Activated naive CD8-positive, alpha-beta T cell treated with anti-CD3 and anti-CD28 coated beads for 36 hours (primary cell): ENCODE results near the gene RPS10. TPM values are rescaled to one million over a fixed set of nuclear protein-coding genes. Genes with fewer than 3 reads are reported as not detected.
"Not testable (repeated sequence)": the region's sequence is repeated elsewhere in the genome, so short reads cannot be mapped to it uniquely, and the experiment has no call there.

Experiments
- DNase-seq: peaks from one replicate; pipeline ENCODE4 v3.0.0; 2021
- H3K27ac Mint-ChIP-seq: one replicate; pipeline ENCODE4 v1.8.0; 2022; ENCODE audit warnings: mild to moderate bottlenecking, moderate library complexity, mixed read lengths
- H3K27me3 Mint-ChIP-seq: one replicate; pipeline ENCODE4 v1.8.0; 2022; ENCODE audit warnings: mild to moderate bottlenecking, mixed read lengths
- H3K36me3 Mint-ChIP-seq: one replicate; pipeline ENCODE4 v1.8.0; 2021; ENCODE audit warnings: mild to moderate bottlenecking, mixed read lengths
- H3K4me1 Mint-ChIP-seq: one replicate; pipeline ENCODE4 v1.8.0; 2021; ENCODE audit warnings: mixed read lengths
- H3K4me3 Mint-ChIP-seq: one replicate; pipeline ENCODE4 v1.8.0; 2022; ENCODE audit warnings: mild to moderate bottlenecking, moderate library complexity, mixed read lengths
- H3K9me3 Mint-ChIP-seq: one replicate; pipeline ENCODE4 v1.8.0; 2022; ENCODE audit warnings: mixed read lengths
- total RNA-seq, 2 experiments: library from RNA; stranded (reverse); gene quantifications; one replicate each; pipeline ENCODE4 v1.2.3, GENCODE V29; 2021

Gene RPS10
- total RNA-seq, 2 experiments from 2014 or later: 2,216 to 2,293 TPM

DNA sequence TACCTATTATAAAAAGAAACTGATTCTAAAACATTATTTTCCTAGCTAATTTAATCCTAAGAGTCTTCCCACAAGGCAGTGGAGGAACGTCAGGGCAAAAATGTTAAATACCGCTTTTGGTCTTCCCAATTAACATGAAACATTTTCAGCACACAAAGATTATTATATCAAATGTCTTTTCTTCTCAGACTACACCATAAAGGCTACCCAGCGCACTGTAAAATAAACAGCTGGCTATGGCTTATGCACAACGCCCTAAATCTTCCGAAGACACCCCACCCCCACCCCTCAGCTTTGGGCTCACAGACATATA lies 34.4 kb downstream of the RPS10 start:
- peaks cover 22% of the 10 kb centered on the region for H3K4me1 Mint-ChIP-seq
- H3K27me3 Mint-ChIP-seq: no peaks in the 10 kb centered on the region
- no peak overlapping the region for H3K27ac Mint-ChIP-seq
- no peak for DNase-seq
- no peak overlapping the region for H3K4me3 Mint-ChIP-seq
- peaks cover 3% of the 10 kb centered on the region for H3K36me3 Mint-ChIP-seq
- peaks cover under 1% of the 10 kb centered on the region for H3K9me3 Mint-ChIP-seq

DNA sequence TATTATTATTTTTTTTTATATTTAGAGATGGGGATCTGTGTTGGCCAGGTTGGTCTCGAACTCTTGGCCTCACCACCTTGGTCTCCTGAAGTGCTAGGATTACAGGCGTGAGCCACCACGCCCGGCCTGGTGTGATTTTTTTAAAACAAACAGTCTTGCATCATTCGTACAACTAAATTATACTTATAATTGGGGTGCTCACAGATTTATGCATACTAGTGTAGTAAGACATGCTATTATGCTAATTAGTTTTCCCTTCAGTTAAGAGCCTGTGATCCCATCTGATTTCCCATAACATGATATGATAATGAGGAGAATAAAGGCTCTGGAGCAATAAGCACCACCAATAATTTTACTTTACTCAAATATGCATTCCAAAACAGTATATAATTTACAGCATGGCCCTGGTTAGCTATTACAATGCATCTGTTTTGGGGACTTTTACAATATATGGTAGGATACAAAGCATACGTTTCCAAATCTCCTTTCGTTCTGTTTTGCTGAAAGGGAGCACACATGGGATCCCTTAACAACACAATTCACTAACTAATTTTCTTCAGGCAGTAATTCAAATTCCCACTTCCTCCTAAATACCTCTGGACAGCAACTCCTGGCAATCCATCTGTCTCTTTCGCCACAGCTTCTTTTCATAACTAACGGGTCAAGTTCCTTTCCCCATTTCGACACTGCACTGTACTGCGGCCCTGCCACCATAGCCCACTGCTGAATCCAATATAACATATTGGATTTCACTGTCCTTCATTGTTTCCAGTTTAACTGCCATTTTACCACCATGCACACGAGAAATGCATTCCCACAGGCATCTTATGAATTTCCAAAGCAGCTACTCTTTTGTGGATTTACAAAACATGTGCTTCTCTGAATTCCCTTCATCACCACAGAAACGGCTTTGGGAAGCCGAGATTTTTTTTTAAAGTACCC lies 35.1 kb downstream of the RPS10 start:
- Mint-ChIP-seq H3K27ac (no peak overlapping the region), H3K4me3 (no peak overlapping the region), H3K9me3 (no peaks in the 10 kb centered on the region), H3K4me1 (peaks cover 22% of the 10 kb centered on the region), H3K27me3 (no peaks in the 10 kb centered on the region), H3K36me3 (peaks cover 2% of the 10 kb centered on the region)
- DNase-seq: no peak

DNA sequence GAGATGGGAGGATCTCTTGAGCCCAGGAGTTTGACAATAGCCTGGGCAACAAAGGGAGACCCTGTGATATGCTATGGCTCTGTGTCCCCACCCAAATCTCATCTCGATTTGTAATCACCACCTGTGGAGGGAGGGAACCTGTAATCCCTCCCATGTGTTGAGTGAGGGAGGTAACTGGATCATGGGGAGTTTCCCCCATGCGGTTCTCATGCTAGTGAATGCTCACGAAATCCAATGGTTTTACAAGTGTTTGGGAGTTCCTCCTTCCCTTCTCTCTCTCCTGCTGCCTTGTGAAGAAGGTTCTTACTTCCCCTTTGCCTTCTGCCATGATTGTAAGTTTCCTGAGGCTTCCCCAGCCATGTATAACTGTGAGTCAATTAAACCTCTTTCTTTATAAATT lies 36.8 kb downstream of the RPS10 start:
- no peak for DNase-seq
- Mint-ChIP-seq H3K36me3 (no peaks in the 10 kb centered on the region), H3K27ac (no peak overlapping the region), H3K4me3 (no peak overlapping the region), H3K4me1 (peaks cover 29% of the 10 kb centered on the region), H3K27me3 (no peaks in the 10 kb centered on the region), H3K9me3 (no peaks in the 10 kb centered on the region)

DNA sequence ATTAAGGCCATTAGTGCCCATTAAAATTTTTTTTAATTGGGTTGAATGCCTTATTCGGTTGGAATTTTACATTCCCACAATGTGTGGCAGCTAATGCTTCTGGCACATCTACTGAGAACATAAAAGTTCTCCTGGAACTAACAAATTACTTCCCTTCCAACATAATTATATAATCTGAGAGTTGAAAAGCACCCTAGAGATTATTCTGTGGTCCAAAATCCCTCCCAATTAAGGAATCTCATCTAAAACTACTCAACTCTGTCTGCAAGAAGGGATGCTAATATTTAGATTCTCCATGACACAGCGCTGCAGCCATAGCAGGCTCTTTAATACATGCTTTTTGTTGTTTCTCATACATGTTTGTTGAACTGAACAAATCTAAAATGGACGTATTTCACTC lies 37.4 kb downstream of the RPS10 start:
- Mint-ChIP-seq H3K4me3 (no peak overlapping the region), H3K4me1 (peaks cover 28% of the 10 kb centered on the region), H3K27me3 (no peaks in the 10 kb centered on the region), H3K27ac (no peak overlapping the region), H3K36me3 (peaks cover 2% of the 10 kb centered on the region), H3K9me3 (no peaks in the 10 kb centered on the region)
- no peak for DNase-seq

DNA sequence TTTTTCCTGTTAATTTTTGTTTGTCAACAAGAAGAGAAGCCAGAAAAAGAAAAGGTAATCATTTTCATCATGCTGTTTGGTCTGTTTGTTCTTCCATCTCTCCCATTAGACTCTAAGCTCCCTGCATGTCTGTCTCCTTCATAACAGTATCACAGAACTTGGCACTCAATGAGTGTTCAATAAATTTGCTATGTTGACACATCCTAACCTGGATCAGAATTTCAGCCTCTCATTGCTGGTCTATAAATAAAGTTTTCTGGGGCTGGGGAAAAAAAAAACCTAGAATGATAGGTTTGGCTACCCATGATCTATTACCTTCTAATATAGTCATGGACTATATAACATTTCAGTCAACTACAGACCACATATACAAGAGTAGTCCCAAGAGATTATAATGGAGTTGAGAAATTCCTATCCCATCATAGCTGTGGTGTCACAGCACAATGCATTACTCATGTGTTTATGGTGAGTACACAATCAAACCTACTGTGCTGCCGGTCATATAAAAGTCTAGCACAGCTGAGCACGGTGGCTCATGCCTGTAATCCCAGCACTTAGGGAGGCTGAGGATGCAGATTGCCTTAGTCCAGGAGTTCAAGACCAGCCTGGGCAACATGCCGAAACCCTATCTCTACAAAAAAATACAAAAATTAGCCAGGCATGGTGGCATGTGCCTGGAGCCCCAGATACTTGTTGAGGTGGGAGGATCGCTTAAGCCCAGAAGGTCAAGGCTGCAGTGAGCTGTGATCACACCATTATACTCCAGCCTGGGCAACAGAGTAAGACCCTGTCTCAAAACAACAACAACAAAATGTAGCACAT lies 39.3 kb downstream of the RPS10 start:
- Mint-ChIP-seq H3K9me3 (no peaks in the 10 kb centered on the region), H3K4me1 (peaks cover 24% of the 10 kb centered on the region), H3K36me3 (peaks cover 5% of the 10 kb centered on the region), H3K4me3 (no peak overlapping the region), H3K27me3 (no peaks in the 10 kb centered on the region), H3K27ac (no peak overlapping the region)
- no peak for DNase-seq

DNA sequence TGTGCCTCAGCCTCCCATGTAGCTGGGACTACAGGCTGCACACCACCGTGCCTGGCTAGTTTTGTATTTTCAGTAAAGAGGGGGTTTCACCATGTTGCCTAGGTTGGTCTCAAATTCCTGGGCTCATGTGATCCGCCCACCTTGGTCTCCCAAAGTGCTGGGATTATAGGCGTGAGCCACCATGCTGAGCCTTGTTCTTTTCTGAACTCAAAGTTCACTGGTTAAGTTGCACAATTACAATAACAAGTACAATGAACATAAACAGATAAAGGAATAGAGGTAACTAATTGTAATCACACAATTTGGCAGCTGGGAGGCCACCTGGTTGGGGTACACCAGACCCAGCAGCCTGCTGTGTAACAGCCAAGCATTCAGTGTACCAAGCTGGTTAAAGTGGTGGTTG lies 40.1 kb downstream of the RPS10 start:
- peaks cover 31% of the 10 kb centered on the region for H3K4me1 Mint-ChIP-seq
- H3K9me3 Mint-ChIP-seq: no peaks in the 10 kb centered on the region
- peaks cover 7% of the 10 kb centered on the region for H3K36me3 Mint-ChIP-seq
- H3K27me3 Mint-ChIP-seq: no peaks in the 10 kb centered on the region
- no peak overlapping the region for H3K27ac Mint-ChIP-seq
- no peak overlapping the region for H3K4me3 Mint-ChIP-seq
- no peak for DNase-seq

DNA sequence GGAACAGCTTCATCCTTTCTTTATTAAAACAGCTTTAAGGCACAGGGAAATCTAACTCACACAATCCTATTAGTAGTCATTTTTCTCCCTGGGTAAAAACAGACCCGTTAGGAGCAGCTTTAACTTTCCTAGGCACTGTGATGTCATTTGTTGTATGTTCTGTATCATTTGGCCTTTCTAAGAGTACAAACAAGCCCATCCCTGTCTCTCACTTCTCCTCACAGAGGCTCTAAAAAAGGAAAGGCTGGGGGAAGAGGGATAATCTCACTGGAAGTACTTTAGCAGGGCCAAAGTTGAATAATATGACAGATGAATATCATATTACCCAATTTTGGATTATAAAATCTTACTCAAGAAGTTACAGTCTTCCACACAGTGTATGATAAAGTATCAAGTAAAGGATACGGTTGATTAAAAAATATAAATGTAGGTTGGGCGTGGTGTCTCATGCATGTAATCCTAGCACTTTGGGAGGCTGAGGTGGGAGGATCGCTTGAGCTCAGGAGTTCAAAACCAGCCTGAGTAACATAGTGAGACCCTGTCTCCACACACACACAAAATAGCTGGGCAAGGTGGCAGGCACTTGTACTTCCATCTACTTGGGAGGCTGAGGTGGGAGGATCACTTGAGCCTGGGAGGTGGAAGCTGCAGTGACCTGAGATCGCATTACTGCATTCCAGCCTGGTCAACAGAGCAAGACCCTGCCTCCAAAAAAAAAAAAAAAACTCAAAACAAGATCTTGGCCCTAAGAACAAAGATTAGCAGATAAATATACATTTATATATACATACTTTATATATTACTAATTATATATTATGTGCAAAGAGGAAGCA lies 41.3 kb downstream of the RPS10 start:
- Mint-ChIP-seq H3K27ac (no peak overlapping the region), H3K9me3 (no peaks in the 10 kb centered on the region), H3K4me3 (no peak overlapping the region), H3K36me3 (peaks cover 9% of the 10 kb centered on the region), H3K4me1 (peaks cover 35% of the 10 kb centered on the region), H3K27me3 (no peaks in the 10 kb centered on the region)
- no peak for DNase-seq

DNA sequence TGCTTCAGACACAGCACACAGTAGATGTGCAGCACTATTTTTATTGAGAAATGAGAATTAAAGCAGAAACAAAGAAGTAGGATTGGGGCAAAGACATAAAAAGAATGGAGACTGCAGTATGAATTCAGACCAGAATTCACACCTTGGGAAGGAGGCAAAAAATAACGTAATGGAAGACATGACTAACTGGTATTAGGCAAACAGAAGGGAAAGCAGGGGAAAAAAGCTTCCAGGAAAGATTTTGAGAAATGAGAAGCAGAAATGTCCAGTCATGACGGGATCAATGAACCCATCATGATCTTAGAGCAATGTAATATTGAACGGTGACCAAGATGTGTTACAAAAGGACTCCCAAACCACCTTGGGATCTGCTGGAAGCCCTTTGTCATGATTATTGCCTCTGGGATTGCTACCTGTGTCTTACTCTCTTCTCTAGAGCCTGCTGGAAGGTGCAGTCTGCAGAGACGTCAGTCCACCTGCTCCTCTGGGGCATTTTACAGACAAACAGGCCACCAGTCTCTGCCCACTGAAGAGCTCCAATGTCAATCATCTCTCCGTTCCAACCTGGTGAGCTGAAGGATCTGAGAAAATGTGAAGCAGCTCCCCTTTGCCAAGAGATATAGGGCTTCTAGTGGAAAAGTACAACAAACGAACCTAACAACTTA lies 42.1 kb downstream of the RPS10 start:
- no peaks in the 10 kb centered on the region for H3K27me3 Mint-ChIP-seq
- H3K27ac Mint-ChIP-seq: no peak overlapping the region
- H3K4me1 Mint-ChIP-seq: peaks cover 31% of the 10 kb centered on the region
- DNase-seq: no peak
- peaks cover 11% of the 10 kb centered on the region for H3K36me3 Mint-ChIP-seq
- H3K4me3 Mint-ChIP-seq: no peak overlapping the region
- no peaks in the 10 kb centered on the region for H3K9me3 Mint-ChIP-seq

DNA sequence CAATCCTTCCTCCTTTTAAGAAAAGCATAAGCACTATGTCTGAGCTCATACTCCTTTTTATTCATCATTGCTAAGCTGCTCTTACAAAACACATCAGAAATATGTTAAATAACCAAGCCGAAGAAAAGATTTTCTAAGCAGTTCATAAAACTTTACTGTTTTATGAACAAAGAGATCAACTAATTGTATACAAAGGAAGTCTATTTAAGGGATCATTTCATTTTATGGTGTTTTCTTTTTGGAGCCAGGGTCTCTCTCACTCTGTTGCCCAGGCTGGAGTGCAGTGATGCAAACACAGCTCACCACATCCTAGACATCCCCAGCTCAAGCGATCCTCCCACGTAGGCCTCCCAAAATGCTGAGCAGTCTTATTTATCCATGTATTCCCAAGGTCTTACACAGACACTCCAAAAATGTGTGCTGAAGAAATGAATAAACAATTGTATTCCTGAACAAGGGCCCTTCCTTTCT lies 42.7 kb downstream of the RPS10 start:
- Mint-ChIP-seq H3K27ac (no peak overlapping the region), H3K27me3 (no peaks in the 10 kb centered on the region), H3K36me3 (peaks cover 12% of the 10 kb centered on the region), H3K9me3 (no peaks in the 10 kb centered on the region), H3K4me3 (no peak overlapping the region), H3K4me1 (peaks cover 30% of the 10 kb centered on the region)
- no peak for DNase-seq

DNA sequence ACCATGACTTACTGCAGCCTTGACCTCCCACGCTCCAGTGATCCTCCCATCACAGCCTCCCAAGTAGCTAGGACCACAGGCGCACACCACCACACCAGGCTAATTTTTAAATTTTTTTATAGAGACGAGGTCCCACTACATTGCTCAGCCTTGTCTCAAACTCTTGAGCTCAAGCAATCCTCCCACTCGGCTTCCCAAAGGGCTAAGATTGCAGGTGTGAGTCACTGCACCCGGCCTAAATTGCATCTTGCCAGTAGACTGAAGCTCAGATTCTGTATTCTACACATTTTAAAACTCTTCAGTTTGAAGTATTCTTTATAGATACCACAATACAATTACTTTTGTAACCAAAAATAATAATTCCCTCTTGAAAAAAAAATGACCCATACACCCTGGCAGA lies 44.8 kb downstream of the RPS10 start:
- no peak overlapping the region for H3K4me3 Mint-ChIP-seq
- no peak for DNase-seq
- no peaks in the 10 kb centered on the region for H3K9me3 Mint-ChIP-seq
- no peaks in the 10 kb centered on the region for H3K27me3 Mint-ChIP-seq
- peaks cover 14% of the 10 kb centered on the region for H3K36me3 Mint-ChIP-seq
- H3K4me1 Mint-ChIP-seq: peaks cover 26% of the 10 kb centered on the region
- H3K27ac Mint-ChIP-seq: no peak overlapping the region

DNA sequence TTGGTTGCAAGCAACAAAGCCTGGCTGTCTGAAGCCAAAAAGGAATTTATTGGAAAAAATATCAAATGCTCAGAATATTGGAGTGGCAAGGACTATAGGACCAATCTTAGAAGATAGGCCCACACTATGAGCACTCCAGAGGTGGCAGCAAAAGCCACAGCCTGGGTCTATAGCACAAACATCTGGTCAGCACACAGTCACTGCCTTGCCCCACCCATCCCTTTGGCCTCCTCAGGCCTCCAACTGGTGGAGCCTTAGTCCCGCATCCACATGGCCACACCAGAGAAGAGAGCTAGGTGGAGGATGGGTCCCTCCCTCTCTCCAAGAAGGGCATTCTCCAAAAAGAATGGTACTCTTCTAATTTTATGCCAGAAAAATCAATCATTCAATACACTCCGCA lies 47.4 kb downstream of the RPS10 start:
- H3K27ac Mint-ChIP-seq: no peak overlapping the region
- peaks cover 12% of the 10 kb centered on the region for H3K36me3 Mint-ChIP-seq
- H3K4me1 Mint-ChIP-seq: peaks cover 14% of the 10 kb centered on the region
- H3K27me3 Mint-ChIP-seq: no peaks in the 10 kb centered on the region
- H3K9me3 Mint-ChIP-seq: no peaks in the 10 kb centered on the region
- DNase-seq: no peak
- H3K4me3 Mint-ChIP-seq: no peak overlapping the region

DNA sequence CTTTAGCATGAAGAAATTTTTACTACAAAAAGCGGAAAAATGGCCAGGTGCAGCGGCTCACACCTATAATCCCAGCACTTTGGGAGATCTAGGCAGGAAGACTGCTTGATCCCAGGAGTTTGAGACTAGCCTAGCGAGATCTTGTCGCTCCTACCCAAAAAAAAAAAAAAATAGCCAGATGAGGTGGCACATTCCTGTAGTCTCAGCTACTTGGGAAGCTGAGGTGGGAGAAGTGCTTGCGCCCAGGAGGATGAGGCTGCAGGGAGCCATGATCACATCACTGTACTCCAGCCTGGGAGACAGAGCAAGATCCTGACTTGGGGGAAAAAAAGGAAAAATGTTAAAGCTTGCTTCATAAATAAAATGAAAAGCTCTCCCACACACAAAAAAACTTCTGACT lies 47.9 kb downstream of the RPS10 start:
- Mint-ChIP-seq H3K27ac (no peak overlapping the region), H3K4me1 (peaks cover 12% of the 10 kb centered on the region), H3K4me3 (no peak overlapping the region), H3K9me3 (no peaks in the 10 kb centered on the region), H3K27me3 (no peaks in the 10 kb centered on the region), H3K36me3 (peaks cover 9% of the 10 kb centered on the region)
- no peak for DNase-seq

DNA sequence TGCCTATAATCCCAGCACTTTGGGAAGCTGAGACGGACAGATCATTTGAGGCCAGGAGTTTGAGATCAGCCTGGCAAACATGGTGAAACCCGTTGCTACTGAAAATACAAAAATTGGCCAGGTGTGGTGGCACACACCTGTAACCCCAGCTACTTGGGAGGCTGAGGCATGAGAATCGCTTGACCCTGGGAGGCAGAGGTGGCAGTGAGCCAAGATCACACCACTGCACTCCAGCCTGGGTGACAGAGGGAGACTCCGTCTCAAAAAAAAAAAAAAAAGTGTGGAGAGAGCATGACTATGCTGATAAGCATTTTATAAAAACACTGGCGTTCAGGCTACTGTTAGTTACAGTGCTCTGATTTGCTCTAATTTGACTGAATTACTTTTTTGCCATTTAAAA lies 48.3 kb downstream of the RPS10 start:
- not testable (repeated sequence) for H3K36me3 Mint-ChIP-seq, H3K9me3 Mint-ChIP-seq

DNA sequence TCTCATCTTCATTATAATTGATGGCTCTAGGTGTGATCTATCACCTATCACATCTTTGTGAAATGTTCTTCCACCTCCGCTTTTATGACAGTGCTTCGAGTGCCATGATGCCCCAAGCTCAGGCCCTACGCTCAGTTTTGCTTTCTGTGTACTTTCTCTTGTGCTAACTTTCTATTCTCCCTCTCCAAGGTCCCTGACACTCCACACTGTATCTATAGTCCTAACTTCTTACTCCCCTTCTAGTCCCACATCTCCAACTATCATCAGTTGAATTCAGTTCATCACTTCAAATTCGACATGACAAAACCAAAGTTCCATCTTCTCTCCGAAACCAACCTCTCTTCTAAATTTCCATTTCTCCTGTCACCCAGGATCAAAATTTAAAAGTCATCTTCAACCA lies 50.0 kb downstream of the RPS10 start:
- DNase-seq: no peak
- no peak overlapping the region for H3K27ac Mint-ChIP-seq
- H3K27me3 Mint-ChIP-seq: no peaks in the 10 kb centered on the region
- peaks cover 13% of the 10 kb centered on the region for H3K36me3 Mint-ChIP-seq
- H3K4me1 Mint-ChIP-seq: peaks cover 9% of the 10 kb centered on the region
- H3K9me3 Mint-ChIP-seq: no peaks in the 10 kb centered on the region
- H3K4me3 Mint-ChIP-seq: no peak overlapping the region

More for the DNA sequence above, 48.3 kb downstream of the RPS10 start:
- H3K4me1 Mint-ChIP-seq: peaks cover 12% of the 10 kb centered on the region
- H3K27me3 Mint-ChIP-seq, H3K4me3 Mint-ChIP-seq, DNase-seq, H3K27ac Mint-ChIP-seq: not testable (repeated sequence)
